Cardiac fibroblast (primary cell): Measurements from ENCODE around the gene CACNG3.
A peak's percentile ranks its signal among the peaks of the same experiment; 100 is the strongest.

Experiments used
- DNase-seq, 2 donors: peaks; one replicate each; pipeline versions ENCODE4 v3.0.0 to v3.0.0-alpha.2; 2010; ENCODE audit warnings: low read depth in 2 of 2
- H3K4me3 ChIP-seq, 2 donors: replicated peaks in 1 of 2; 1 replicate in 1 of 2; 2 replicates in 1 of 2; pipeline ENCODE4 v1.5.1; 2011; ENCODE audit warnings: low read depth in 2 of 2, low read length in 2 of 2, mild to moderate bottlenecking in 2 of 2, moderate library complexity in 1 of 2
- CTCF ChIP-seq: IDR thresholded peaks from one replicate; pipeline ENCODE4 v1.5.1; 2011; ENCODE audit warnings: low read depth, mild to moderate bottlenecking, low read length, inconsistent platforms

The CACNG3 gene

GRCh38 chr16:24272379-24272778, 16.2 kb downstream of the CACNG3 start:
- no peak for TF ChIP-seq CTCF

GRCh38 chr16:24273508-24274182, 17.5 kb downstream of the CACNG3 start:
- peak; percentile 1 to 40 for DNase-seq
- no peak for TF ChIP-seq CTCF
- H3K4me3 ChIP-seq, result no peak overlapping the region

More at GRCh38 chr16:24272379-24272778, 16.2 kb downstream of the CACNG3 start:
- no peak for DNase-seq
- no peak overlapping the region for H3K4me3 ChIP-seq

- DNase-seq, result no peak
- no peak for TF ChIP-seq CTCF
Measured at GRCh38 chr16:24275413-24275812, 19.3 kb downstream of the CACNG3 start.

GRCh38 chr16:24279982-24280515, 23.9 kb downstream of the CACNG3 start:
- no peak overlapping the region for H3K4me3 ChIP-seq
- DNase-seq, result no peak
- no peak for TF ChIP-seq CTCF

More at GRCh38 chr16:24275413-24275812, 19.3 kb downstream of the CACNG3 start:
- H3K4me3 ChIP-seq, result no peak overlapping the region

- DNase-seq, result no peak
- H3K4me3 ChIP-seq, result no peak overlapping the region
- no peak for TF ChIP-seq CTCF
Measured at GRCh38 chr16:24281466-24281865, 25.3 kb downstream of the CACNG3 start.

- H3K4me3 ChIP-seq, result no peak overlapping the region
- DNase-seq, result no peak
- no peak for TF ChIP-seq CTCF
Measured at GRCh38 chr16:24282141-24282540, 26.0 kb downstream of the CACNG3 start.
